HepG2 (cell line): Measurements from ENCODE around the gene SPTSSA. TPM values are rescaled to one million over a fixed set of nuclear protein-coding genes. Genes with fewer than 3 reads are reported as not detected.

Experiments
- ESRRA ChIP-seq: sonication (generic); formaldehyde crosslinking; IDR thresholded peaks from 2 replicates; pipeline ENCODE4 v1.5.1; 2020; ENCODE audit warnings: mild to moderate bottlenecking, low read depth, missing genetic modification reagents
- LCORL ChIP-seq, 2 experiments: fragments of 450-650 bp in 1 of 2; sonication (generic) in 1 of 2; formaldehyde crosslinking in 1 of 2; IDR thresholded peaks; 2 replicates each; pipeline versions ENCODE4 v1.5.0 to v1.6.1; 2017 to 2020; ENCODE audit warnings: antibody characterized with exemption in 1 of 2, missing genetic modification reagents in 1 of 2
- MIER3 ChIP-seq: IDR thresholded peaks from 2 replicates; pipeline ENCODE4 v1.6.1; 2016; ENCODE audit warnings: missing compliant biosample characterization, borderline replicate concordance
- MTF2 ChIP-seq: sonication (generic); formaldehyde crosslinking; IDR thresholded peaks from 2 replicates; pipeline ENCODE4 v1.5.0; 2020; ENCODE audit warnings: missing genetic modification reagents, borderline replicate concordance
- NPAS2 ChIP-seq: sonication (generic); formaldehyde crosslinking; IDR thresholded peaks from 2 replicates; pipeline ENCODE4 v1.8.0; 2022; ENCODE audit warnings: mild to moderate bottlenecking, missing genetic modification reagents, borderline replicate concordance
- NR2F1 ChIP-seq, 2 experiments: fragments of 450-650 bp in 1 of 2; formaldehyde crosslinking in 1 of 2; IDR thresholded peaks; 2 replicates each; pipeline versions ENCODE4 v1.5.0 to v1.6.1; 2016 to 2020; ENCODE audit warnings: mild to moderate bottlenecking in 1 of 2, missing compliant biosample characterization in 1 of 2, missing genetic modification reagents in 1 of 2, moderate library complexity in 1 of 2
- NR2F2 ChIP-seq: IDR thresholded peaks from 2 replicates; pipeline ENCODE4 v1.6.1; 2012; ENCODE audit warnings: low read depth, inconsistent platforms, borderline replicate concordance
- PHB2 ChIP-seq: fragments of 450-650 bp; IDR thresholded peaks from 2 replicates; pipeline ENCODE4 v1.6.1; 2018; ENCODE audit not compliant: partially characterized antibody
- PLRG1 ChIP-seq: fragments of 450-650 bp; conservative IDR thresholded peaks from 2 replicates; pipeline ENCODE4 v1.6.1; 2016
- POLR2AphosphoS5 ChIP-seq: IDR thresholded peaks from 2 replicates; pipeline ENCODE4 v1.6.1; 2012; ENCODE audit warnings: low read depth, low read length
- PTBP1 ChIP-seq: fragments of 200-400 bp; formaldehyde crosslinking; IDR thresholded peaks from 2 replicates; pipeline ENCODE4 v1.6.1; 2018; ENCODE audit warnings: low read length, low read depth; ENCODE audit not compliant: poor library complexity, severe bottlenecking
- RERE ChIP-seq: IDR thresholded peaks from 2 replicates; pipeline ENCODE4 v1.6.1; 2016; ENCODE audit warnings: low read depth, missing genetic modification reagents, missing compliant biosample characterization
- SATB2 ChIP-seq: sonication (generic); formaldehyde crosslinking; IDR thresholded peaks from 2 replicates; pipeline ENCODE4 v1.5.0; 2020; ENCODE audit warnings: missing genetic modification reagents
- THAP11 ChIP-seq: IDR thresholded peaks from 2 replicates; pipeline ENCODE4 v1.6.1; 2016; ENCODE audit warnings: missing biosample characterization, missing genetic modification reagents
- THYN1 ChIP-seq: sonication (generic); formaldehyde crosslinking; IDR thresholded peaks from 2 replicates; pipeline ENCODE4 v1.8.1; 2023; ENCODE audit warnings: low read depth, mild to moderate bottlenecking, moderate library complexity, missing genetic modification reagents, borderline replicate concordance
- YEATS2 ChIP-seq: sonication (generic); formaldehyde crosslinking; IDR thresholded peaks from 2 replicates; pipeline ENCODE4 v1.4.0; 2020; ENCODE audit warnings: missing genetic modification reagents, borderline replicate concordance
- ZFP36L1 ChIP-seq: sonication (generic); formaldehyde crosslinking; IDR thresholded peaks from 2 replicates; pipeline ENCODE4 v1.8.0; 2022; ENCODE audit warnings: mild to moderate bottlenecking, missing genetic modification reagents, moderate library complexity
- ZFP36L2 ChIP-seq: sonication (generic); formaldehyde crosslinking; IDR thresholded peaks from 2 replicates; pipeline ENCODE4 v1.4.0; 2020; ENCODE audit warnings: missing genetic modification reagents
- ZNF12 ChIP-seq: sonication (generic); formaldehyde crosslinking; IDR thresholded peaks from 2 replicates; pipeline ENCODE4 v1.5.0; 2020; ENCODE audit warnings: missing genetic modification reagents
- ZNF44 ChIP-seq: sonication (generic); formaldehyde crosslinking; IDR thresholded peaks from 2 replicates; pipeline ENCODE4 v1.5.1; 2020; ENCODE audit warnings: mild to moderate bottlenecking, missing genetic modification reagents
- ZNF614 ChIP-seq: IDR thresholded peaks from 2 replicates; pipeline ENCODE4 v1.6.1; 2018; ENCODE audit warnings: missing biosample characterization, missing genetic modification reagents, inconsistent platforms, borderline replicate concordance
- ZNF781 ChIP-seq: sonication (generic); formaldehyde crosslinking; IDR thresholded peaks from 2 replicates; pipeline ENCODE4 v1.5.1; 2020; ENCODE audit warnings: borderline replicate concordance, mild to moderate bottlenecking, missing genetic modification reagents; ENCODE audit errors: not compliant biosample characterization
- ZNF800 ChIP-seq: sonication (generic); formaldehyde crosslinking; IDR thresholded peaks from 2 replicates; pipeline ENCODE4 v1.4.0; 2020; ENCODE audit warnings: missing genetic modification reagents
- ZNF879 ChIP-seq: sonication (generic); formaldehyde crosslinking; IDR thresholded peaks from 2 replicates; pipeline ENCODE4 v1.8.1; 2023; ENCODE audit warnings: missing genetic modification reagents
- polyA plus RNA-seq, 8 experiments: library from polyadenylated mRNA; depleted of rRNA in 3 of 8; stranded (reverse) in 7 of 8; unstranded in 1 of 8; fragments of >200 nt; fragmentation: Illumina TruSeq in 4 of 8; extraction: Trizol in 4 of 8; gene quantifications; 2 replicates each; pipeline versions ENCODE4 v1.2.1 to v1.2.3, GENCODE V29; 2011 to 2016; ENCODE audit warnings: low read depth in 4 of 8, missing spikeins in 1 of 8, mixed read lengths in 1 of 8; ENCODE audit not compliant: insufficient read depth in 1 of 8
- total RNA-seq, 5 experiments: library from RNA; depleted of rRNA; stranded (reverse); fragments of >200 nt; fragmentation: Illumina TruSeq; extraction: Trizol; gene quantifications; 2 replicates each; pipeline ENCODE4 v1.2.3, GENCODE V29; 2016; ENCODE audit warnings: low read depth in 1 of 5

Gene SPTSSA
- total and polyA plus RNA-seq, 2 of the 13 experiments (the other 11 are each of a cell fraction or from before 2014, with no cell fraction given), result 19.1 to 86.1 TPM

- TF ChIP-seq RERE (CRISPR knock-in tag), result no peak
- TF ChIP-seq MTF2 (CRISPR knock-in tag), result no peak
- no peak for TF ChIP-seq ZNF44 (CRISPR knock-in tag)
- no peak for TF ChIP-seq NR2F2
- TF ChIP-seq ZFP36L1 (CRISPR knock-in tag), result 0 out of 2 replicates have a peak, but pooled peaks have one; percentile 25
- no peak for TF ChIP-seq ZNF879 (CRISPR knock-in tag)
- TF ChIP-seq PHB2, result no peak
- no peak for TF ChIP-seq THYN1
- no peak for TF ChIP-seq POLR2AphosphoS5
- no peak for TF ChIP-seq NPAS2
- TF ChIP-seq SATB2 (CRISPR knock-in tag), result no peak
- TF ChIP-seq YEATS2 (CRISPR knock-in tag), result no peak; the same call in 1 of the 2 replicates
- TF ChIP-seq THAP11 (CRISPR knock-in tag), result peak; percentile 10; the same call in 1 of the 2 replicates
- 0 out of 2 replicates have a peak, but pooled peaks have one; percentile 36 for TF ChIP-seq PLRG1
- peak; percentile 32; the same call in 1 of the 2 replicates for TF ChIP-seq LCORL (IDR thresholded peaks at IDR 0.05)
- TF ChIP-seq LCORL (CRISPR knock-in tag; IDR thresholded peaks at IDR 0.05), result 0 out of 2 replicates have a peak, but pooled peaks have one; percentile 21
- no peak for TF ChIP-seq ZNF800 (CRISPR knock-in tag)
- no peak for TF ChIP-seq ZNF614
- TF ChIP-seq NR2F1 (CRISPR knock-in tag; IDR thresholded peaks at IDR 0.05), result no peak
- no peak for TF ChIP-seq ESRRA (CRISPR knock-in tag)
- no peak for TF ChIP-seq ZNF781 (CRISPR knock-in tag)
- TF ChIP-seq ZNF12 (CRISPR knock-in tag), result peak; percentile 53; the same call in 1 of the 2 replicates
- TF ChIP-seq ZFP36L2 (CRISPR knock-in tag), result no peak
- TF ChIP-seq MIER3 (CRISPR knock-in tag), result no peak
- TF ChIP-seq PTBP1, result no peak
Observed at GRCh38 chr14:34465069-34465859, 3.2 kb upstream of the SPTSSA start (continued).
